Fibroblast of pulmonary artery (primary cell): ENCODE results near the gene MYH7B.
A peak's percentile ranks its signal among the peaks of the same experiment; 100 is the strongest.

Source experiments
- DNase-seq: peaks from one replicate; pipeline ENCODE4 v3.0.0-alpha.2; 2010; ENCODE audit warnings: low read depth
- H3K4me3 ChIP-seq: replicated peaks from 2 replicates; pipeline ENCODE4 v1.5.1; 2011; ENCODE audit warnings: low read depth, mild to moderate bottlenecking, control low read depth, low read length, moderate library complexity
- TF ChIP-seq, protein P1 (sequence below): IDR thresholded peaks from 2 replicates; pipeline ENCODE4 v1.5.1; 2011; ENCODE audit warnings: mild to moderate bottlenecking, control low read depth, low read length, inconsistent platforms; ENCODE audit errors: missing control alignments

MYH7B gene

DNA sequence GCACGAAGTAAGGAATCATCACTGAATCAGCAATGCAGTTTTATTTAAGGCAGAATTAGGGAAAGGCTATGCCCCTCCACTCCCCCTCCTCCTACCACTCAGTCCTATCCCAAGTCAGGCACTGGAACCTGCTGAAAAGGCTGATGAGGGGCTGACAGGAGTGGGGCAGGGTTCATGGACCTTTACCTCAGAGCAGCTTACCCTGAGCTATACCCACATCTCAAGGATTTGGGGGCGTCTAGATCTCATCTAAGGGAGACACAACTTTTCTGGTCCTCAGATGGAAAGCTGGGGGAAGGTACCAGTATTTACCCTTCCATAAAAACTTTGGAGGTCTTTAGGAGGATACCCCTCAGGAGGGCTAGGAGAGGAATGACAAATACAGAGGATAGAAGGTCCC, 27.3 kb upstream of the MYH7B start:
- H3K4me3 ChIP-seq, result no peak overlapping the region
- DNase-seq, result no peak
- TF ChIP-seq, protein P1, sequence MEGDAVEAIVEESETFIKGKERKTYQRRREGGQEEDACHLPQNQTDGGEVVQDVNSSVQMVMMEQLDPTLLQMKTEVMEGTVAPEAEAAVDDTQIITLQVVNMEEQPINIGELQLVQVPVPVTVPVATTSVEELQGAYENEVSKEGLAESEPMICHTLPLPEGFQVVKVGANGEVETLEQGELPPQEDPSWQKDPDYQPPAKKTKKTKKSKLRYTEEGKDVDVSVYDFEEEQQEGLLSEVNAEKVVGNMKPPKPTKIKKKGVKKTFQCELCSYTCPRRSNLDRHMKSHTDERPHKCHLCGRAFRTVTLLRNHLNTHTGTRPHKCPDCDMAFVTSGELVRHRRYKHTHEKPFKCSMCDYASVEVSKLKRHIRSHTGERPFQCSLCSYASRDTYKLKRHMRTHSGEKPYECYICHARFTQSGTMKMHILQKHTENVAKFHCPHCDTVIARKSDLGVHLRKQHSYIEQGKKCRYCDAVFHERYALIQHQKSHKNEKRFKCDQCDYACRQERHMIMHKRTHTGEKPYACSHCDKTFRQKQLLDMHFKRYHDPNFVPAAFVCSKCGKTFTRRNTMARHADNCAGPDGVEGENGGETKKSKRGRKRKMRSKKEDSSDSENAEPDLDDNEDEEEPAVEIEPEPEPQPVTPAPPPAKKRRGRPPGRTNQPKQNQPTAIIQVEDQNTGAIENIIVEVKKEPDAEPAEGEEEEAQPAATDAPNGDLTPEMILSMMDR, result no peak

DNA sequence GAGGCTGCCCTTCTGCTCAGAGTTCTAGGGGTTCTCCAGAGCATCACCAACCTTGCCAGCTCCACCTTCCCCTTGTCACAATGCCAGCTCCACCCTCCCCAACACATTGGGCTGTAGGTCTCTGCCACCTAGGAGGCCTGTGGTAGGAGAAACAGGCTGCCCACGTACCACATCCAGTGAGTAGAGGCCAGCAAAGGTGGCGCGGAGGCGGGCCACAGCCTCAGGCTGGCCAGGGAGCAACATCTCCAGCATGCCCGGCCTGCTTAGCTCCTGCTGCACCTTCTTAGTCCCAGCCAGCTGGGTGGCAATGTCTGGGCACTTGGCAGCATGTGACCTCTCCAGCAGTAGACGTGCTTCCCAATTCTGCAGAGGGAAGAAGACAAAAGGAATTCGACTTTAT, 23.9 kb upstream of the MYH7B start:
- TF ChIP-seq, protein P1, result no peak
- H3K4me3 ChIP-seq, result no peak overlapping the region
- DNase-seq, result no peak

DNA sequence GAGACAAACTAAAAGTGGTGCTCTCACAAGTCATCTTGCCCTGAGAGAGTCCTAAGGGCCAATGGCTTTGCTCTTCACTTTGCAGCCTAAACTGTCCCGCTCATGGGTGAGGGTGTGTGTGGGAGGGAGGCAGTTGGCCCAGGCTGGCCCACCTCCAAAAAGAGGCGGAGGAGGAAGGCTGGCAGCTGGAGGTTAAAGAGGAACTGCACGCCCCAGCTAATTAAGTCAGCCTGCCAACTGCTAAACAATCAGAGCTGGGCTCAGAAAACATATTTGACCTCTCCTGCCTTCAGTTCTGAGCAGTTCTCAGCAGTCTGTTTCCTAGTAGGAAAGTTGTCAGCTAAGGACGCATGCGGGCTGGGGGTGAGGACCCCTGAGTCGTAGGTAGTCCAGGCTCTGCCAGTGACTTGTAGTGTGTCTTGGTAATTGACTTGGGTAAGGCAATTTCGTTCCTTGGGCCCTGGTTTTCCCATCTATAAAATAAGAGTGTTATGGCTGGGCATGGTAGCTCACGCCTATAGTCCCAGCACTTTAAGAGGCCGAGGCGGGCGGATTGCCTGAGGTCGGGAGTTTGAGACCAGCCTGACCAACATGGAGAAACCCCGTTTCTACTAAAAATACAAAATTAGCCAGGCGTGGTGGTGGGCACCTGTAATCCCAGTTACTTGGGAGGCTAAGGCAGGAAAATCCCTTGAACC, 17.1 kb upstream of the MYH7B start:
- no peak for DNase-seq
- no peak overlapping the region for H3K4me3 ChIP-seq
- TF ChIP-seq, protein P1, result no peak

DNA sequence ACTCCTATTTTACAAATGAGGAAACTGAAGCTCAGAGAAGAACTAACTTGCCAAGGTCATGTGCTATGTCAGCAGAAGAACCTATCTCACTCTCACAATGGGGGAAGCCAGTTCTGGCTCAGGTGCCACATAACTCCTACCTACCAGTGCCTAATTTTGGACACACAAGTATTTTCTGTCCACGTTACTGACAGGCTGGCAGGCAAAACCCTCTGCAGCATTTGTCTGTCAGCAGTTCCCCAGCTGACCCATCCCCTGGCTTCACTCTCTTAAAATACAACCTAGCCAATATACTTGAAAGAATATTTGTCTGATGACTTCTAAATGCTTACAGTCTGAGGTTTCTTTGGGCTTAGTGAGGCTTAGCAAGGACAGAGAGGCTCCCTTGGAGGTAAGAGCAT, 15.6 kb upstream of the MYH7B start:
- TF ChIP-seq, protein P1, result no peak
- DNase-seq, result no peak
- no peak overlapping the region for H3K4me3 ChIP-seq

DNA sequence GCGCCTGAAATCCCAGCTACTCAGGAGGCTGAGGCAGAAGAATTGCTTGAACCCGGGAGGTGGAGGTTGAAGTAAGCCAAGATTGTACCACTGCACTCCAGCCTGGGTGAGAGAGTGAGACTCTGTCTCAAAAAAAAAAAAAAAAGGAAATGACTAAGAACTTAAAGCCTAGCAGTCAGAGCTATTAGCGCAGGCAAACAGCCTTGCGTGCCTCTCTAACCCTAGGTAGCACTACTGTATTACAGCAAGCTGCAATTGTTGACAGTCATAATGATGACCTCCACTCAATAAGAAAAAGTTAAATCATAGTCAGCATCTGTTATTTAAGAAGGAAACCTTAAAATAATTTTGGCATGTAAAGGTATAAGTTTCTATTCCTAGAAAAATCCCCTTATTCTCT, 14.4 kb upstream of the MYH7B start:
- TF ChIP-seq, protein P1, result no peak
- DNase-seq, result peak; percentile 37
- H3K4me3 ChIP-seq, result no peak overlapping the region

DNA sequence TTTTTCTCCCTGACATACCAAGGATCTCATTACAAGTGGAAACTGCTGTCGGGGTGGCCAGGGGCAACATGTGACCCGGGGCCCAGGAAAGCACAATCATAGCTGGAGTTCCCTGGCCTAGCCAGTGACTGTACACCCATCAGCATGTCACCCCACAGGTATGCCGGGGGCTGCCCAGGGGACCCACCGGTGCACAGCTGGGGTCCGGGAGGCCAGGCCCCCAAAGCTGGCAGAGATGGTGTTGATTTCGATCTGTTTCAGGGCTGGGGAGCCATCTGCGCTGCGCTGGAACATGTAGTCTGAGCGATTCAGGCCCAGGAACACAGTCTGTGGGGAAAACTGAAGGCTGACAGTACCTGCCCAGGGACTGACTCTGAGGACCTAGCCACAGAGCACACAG, 13.4 kb upstream of the MYH7B start:
- DNase-seq, result no peak

More for the DNA sequence above, 13.4 kb upstream of the MYH7B start:
- H3K4me3 ChIP-seq, result no peak overlapping the region
- TF ChIP-seq, protein P1, result no peak
